GM21737 (cell line): ENCODE measurements around the gene ISLR2.
"Not testable (repeated sequence)": the region's sequence is repeated elsewhere in the genome, so short reads cannot be mapped to it uniquely, and the experiment has no call there.

Experiments
- ATAC-seq: cut with Tn5 transposase; IDR thresholded peaks from one replicate; pipeline ENCODE4 v1.9.1; 2021; ENCODE audit warnings: mild to moderate bottlenecking, moderate library complexity; ENCODE audit not compliant: unreplicated experiment

Gene ISLR2, protein sequence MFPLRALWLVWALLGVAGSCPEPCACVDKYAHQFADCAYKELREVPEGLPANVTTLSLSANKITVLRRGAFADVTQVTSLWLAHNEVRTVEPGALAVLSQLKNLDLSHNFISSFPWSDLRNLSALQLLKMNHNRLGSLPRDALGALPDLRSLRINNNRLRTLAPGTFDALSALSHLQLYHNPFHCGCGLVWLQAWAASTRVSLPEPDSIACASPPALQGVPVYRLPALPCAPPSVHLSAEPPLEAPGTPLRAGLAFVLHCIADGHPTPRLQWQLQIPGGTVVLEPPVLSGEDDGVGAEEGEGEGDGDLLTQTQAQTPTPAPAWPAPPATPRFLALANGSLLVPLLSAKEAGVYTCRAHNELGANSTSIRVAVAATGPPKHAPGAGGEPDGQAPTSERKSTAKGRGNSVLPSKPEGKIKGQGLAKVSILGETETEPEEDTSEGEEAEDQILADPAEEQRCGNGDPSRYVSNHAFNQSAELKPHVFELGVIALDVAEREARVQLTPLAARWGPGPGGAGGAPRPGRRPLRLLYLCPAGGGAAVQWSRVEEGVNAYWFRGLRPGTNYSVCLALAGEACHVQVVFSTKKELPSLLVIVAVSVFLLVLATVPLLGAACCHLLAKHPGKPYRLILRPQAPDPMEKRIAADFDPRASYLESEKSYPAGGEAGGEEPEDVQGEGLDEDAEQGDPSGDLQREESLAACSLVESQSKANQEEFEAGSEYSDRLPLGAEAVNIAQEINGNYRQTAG

DNA sequence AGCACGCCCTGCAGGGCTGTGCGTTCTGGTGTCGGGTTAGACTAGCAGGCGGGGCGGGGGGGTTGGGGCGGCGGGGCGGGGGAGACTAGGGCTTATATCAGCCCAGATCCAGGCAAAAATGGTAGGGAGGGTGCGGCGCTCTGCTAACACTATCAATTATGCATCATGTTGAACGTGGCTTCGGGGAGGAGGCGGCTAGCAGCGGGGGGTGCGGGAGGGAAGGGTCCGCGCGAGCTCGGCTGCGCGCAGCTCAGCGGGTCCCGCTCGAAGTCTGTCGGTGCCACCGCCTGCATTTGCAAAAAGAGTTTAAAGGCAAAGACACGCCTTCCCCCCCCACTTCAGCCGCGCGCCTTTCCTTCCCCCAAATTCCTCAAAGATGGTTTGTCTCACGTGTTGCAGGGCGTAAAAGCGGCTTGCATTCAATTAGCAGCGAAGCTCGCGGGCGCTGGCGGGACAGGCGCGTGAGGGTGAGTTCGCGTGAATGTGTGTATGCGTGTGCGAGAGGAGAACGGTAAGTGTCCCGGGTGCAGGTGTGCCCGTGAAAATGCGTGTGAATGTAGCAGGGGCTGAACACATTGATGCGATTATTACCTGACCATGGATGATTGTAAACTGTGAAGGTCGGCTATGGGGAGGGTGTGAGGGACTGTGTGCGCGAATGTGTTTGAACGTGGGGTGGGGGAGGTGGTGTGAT, at the start of gene ISLR2:
ISLR2 (plus strand) TSS at position 432 of the 694 bp plus-strand sequence. CDS start 2,169 bp downstream, outside the sequence.
- no peak for ATAC-seq

DNA sequence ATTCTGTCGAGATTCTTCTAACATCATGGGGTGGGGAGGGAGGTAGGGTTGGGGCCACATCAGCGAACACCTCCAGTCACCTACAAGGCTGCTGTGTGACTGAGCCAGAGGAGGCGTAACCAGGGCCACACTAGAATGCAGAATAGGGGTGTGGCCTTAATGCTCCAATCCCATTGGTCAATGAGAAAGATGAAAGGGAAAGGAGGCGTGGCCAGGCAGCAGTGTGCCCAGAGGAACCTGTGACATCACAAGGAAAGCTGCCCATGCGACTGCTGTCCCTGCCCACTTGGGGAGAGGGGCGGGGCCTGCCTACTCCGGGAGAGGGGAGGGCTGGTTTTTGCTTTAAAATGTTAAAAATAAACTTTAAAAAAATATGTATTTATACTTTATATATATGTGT, 47.9 kb upstream of the ISLR2 start, which contains the start of gene GOLGA6A:
GOLGA6A (minus strand) TSS at position 101 of the 400 bp plus-strand sequence; CDS start at position 60, 41 bp downstream.
- not testable (repeated sequence) for ATAC-seq

DNA sequence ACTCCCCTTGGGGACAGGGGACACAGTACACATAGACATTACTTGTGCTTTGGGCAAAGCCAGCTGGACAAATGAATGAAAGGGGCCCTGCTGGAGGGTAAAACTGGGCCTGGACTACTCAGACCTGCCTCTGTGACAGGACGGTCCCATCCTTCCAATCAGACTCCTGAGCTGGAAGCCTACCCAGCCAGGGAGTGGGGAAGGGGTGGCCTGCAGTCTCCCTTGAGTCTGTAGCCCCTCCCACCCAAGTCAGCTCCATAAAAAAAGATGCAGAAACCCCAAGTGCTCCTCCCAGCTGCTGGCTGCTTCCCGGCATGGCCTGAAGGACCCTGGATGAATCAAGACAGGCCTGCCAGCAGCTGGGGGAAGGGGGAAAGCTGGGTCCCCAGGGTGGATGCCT, 35.8 kb upstream of the ISLR2 start:
- ATAC-seq = not testable (repeated sequence)

DNA sequence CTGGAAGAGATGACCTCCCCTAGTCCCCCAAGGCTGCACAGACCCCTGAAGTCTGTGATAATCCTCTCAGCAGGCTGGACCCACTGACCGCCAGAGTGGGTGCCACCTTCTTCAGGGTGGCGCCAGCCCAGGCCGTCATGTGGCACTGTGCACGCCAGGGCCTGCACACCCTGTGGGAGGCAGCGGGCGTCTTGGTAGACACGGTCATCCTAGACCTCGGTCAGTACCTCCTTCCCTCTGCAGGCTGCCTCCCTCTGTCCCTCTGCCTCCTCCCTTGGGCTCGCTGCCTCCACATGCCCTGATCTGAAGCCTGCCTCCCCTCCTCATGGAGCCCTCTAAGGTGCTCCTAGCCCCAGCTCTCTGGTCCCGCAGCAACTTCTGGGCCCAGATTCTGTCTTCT, 34.8 kb upstream of the ISLR2 start:
- not testable (repeated sequence) for ATAC-seq

DNA sequence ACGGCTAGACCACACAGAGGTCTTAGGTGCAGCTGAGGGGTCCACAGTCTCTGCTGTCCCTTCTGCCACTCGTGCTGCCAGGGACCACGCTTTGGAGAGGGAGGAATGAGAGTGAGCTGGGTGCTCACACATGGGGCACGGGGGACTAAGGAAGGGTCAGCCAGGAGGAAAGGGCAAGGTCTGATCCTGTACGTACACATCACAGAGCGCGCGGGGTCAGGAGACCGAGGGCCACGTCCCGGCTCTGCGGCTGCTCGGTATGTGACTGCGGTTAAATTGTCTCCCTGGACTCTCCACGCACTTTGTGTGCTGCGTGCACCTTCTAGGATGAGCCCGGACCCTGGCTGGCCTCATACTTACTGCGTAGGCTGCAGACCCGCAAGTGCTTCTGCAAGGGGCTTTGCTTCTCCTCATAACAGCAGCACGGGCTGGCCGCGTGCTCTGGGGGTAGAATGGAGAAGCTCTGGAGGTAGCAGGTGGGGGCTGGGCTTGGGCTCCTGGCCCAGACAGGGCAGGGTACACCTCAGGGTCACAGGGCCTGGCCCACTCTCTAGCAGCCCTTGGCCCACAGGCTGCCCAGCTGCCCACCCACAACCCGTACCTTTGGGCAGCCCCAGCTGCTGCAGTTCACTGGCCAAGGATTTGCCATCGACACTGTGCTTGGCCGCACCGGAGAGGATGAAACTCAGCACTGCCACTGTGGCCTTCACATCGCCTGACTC, 33.5 kb upstream of the ISLR2 start:
- not testable (repeated sequence) for ATAC-seq

DNA sequence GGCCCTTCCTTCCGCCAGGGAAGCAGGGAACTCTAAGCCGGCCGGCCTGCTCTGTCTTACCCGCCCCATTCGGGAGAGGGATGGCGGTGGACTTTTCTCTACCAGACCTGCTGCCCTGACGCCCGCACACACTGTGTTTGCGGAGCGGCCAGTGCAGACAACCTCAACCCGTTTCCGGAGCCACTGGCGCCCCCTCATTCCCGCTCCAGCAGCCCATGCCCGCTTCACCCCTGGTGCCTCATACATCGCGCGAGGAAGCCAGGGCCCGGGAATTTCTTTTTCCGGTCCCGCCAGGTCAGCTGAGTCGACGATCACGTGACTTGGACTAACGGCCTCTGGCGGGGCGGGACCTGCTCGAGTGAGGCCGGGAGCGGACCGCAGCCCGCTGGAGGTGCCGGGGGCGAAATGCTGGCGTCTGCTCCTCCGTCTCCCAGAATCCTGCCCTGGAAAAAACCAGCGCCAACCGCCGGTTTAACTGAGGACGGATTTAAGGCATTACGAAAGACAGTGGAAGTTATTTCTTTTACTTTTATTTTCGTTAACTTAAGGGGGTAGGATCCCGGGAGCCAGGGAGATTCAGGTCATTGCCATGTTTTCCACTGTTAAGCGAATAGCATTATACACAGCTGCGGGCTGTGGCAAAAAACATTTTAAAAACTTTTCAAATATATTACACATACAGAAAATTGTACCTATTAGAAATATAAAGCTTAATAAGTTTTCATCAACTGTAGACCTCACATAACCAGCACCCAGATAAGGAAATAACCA, 30.2 kb upstream of the ISLR2 start:
- not testable (repeated sequence) for ATAC-seq

DNA sequence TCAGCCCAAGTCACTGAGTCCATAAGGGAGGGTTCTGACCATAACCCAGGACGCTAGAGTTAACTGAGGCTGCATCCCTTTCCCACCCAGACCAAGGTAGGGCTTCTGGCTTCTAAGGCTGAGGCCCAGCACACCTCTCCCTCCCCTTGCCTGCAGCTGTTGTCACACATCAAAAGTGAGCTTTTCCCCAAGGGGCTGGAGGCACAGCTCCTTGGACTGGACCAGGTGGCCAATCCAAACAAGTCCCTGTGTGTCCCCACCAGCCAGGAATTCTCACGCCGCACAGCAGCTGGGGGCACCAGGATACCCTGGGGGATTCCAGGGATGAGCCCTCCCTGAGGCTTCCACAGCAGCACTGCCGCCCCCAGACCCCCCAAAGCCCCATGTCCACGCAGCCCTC, 22.3 kb upstream of the ISLR2 start:
- no peak for ATAC-seq

DNA sequence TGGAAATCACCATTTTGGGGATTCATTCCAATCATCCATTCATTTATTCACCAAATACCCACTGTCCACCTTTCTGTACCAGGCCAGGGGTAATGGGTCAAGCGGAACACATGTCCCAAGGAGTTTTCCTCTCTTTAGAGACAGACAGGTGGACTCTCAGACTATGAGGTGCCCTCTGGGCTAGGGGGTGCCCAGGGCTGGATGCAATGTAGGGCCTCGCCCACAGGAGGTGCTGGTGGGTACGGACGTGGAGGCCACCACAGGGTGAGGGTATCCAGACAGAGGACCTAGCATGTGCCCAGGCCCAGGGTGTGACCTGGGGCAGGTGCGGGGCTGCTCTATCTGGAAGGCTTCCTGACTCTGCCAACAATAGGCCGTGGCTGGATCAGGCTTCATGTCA, 21.8 kb upstream of the ISLR2 start:
- not testable (repeated sequence) for ATAC-seq

DNA sequence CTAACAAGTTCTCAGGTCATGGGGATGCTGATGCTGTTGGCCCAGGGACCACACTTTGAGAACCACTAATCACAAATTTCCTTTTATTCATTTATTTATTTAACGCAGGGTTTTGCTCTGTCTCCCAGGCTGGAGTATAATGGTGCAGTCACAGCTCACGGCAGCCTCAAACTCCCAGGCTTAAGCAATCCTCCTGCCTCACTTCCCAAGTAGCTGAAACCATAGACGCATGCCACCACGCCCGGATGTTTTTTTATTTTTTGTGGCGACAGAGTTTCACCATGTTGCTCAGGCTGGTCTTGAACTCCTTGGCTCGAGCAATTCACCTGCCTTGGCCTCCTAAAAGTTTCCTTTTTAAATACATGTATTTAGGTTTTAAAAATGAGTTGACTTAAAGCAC, 20.7 kb upstream of the ISLR2 start:
- ATAC-seq = no peak

DNA sequence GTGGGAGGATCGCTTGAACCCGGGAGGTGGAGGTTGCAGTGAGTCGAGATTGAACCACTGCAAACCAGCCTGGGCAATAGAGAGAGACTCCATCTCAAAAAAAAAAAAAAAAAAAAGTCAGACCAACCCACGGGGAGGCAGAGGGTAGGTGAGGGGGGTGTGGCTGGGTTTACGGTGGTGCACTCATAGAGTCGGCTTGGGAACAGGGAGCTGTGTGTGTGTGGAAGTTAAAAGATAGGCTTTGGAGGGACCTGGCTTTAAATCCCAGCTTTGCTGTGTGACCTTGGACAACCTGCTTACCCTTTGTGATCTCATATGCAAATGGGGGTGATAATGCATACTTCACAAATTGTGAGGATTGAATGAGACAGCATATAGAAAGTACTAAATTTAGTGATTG, 10.0 kb upstream of the ISLR2 start:
- no peak for ATAC-seq

DNA sequence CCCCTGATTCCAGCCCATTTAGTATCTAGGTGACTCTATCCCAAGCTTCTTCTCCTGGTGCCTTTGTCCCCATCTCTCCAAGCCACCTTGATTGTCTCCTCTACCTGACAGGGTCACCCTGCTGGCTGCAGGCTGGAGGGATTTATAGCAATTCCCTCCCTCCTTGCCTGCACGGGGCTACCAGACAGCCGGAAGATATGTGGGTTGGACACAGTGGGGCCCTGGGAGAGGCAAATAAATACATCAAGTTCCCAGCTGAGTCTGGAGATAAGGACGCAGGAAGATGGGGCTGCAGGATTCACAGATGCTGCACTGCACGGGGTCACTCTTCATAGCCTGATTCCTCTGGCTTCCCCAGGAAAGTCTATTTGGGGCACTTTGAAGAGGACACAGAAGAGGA, 9.3 kb upstream of the ISLR2 start:
- ATAC-seq = no peak

DNA sequence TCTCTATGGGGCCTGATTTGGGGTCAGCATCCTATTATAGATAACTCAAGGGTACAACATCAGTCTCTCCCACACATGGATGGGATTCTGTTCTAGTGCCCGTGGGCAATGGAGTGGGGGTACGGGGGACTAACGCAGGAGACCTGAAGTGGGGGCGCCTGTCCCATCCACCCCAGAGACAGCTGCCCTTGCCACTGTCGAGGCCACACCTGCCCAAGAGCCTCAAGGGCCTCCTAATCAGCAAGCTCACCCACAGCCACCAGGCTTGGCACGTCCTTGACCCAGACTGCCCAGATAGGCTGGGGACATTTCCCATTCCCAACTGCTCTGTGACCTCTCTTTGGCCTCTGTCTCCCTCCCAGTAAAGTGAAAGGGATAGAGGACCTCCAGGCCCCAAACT, 8.5 kb upstream of the ISLR2 start:
- no peak for ATAC-seq

DNA sequence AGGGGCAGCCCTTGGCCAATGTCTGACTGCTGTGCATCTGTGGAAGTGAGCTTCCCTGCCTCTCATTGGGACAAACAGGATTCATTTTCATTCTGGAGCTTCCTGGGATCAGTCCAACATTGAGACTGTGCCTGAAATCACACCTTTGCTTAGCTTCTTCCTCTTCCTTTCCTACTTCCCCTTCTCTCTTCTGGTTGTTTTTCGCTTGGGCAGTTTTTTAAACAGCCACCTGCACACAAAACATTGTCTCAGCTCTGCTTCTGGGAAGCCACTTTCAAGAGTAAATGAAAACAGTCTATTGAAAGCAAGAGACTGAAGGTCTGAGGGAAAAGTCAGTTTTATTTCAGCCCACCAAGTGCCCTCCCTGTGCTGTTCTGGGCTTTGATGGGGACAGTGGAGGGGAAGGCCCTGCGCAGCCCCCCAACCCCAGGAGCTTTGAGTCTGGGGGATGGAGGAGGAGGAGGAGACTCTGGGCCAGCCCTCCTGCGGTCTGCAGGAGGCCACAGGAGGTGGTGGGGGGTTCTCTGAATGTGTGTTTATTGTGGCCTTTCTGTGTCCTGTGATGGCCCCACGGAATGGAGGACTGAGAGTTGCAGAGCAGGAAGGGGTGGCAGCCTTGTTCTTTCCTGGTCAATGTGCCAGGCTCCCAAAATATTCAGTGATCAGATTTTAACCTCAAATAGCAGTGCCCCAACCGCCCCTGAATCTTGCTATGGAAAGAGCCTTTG, 7.8 kb upstream of the ISLR2 start:
- ATAC-seq = no peak

DNA sequence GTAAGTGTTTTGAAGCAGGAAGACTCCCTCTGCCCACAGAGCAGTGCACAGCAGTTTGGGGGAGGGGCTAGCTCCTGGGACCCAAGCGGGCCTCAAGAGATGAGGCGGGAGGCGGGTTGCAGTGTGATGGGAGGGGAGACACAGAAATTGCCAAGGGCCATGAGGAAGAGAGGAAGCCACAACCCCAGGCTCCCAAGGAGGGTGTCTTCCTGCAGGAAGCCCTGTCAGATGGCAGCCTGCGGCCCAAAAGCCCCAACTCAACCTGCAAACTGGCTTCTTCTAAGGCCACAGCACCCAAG, 7.3 kb upstream of the ISLR2 start:
- no peak for ATAC-seq

DNA sequence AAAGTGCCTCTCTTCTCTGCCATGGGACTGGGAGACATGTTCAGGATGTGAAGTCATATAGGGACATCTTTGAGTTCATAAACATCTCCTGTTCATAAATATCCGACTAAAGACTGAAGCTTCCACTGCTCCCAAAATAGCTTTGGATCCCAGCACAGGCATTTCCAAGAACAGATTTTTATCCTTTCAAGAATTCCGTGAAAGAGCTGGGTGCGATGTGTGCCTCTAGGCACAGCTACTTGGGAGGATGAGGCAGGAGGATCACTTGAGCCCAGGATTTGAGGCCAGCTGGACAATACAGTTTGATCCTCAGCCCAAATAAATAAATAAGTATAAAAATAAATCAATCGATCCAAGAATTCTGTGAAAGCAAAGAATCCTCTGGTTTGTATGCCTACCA, 6.7 kb upstream of the ISLR2 start:
- no peak for ATAC-seq

DNA sequence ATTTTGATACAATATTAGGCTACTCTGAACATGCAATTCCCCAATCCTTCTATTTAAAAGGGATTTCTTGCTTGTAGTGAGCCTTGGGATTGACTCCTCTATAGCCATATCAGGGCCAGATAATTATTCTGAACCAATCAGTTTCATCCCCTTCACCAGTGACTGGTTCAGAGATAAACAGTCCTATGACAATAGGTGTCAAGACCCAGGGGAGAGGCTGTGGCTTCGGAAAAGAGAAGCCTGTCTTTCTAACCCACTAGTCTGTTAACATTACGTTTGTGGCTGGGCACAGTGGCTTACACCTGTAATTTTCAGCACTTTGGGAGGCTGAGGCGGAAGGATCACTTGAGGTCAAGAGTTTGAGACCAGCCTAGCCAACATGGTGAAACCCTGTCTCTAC, 6.2 kb upstream of the ISLR2 start:
- no peak for ATAC-seq

DNA sequence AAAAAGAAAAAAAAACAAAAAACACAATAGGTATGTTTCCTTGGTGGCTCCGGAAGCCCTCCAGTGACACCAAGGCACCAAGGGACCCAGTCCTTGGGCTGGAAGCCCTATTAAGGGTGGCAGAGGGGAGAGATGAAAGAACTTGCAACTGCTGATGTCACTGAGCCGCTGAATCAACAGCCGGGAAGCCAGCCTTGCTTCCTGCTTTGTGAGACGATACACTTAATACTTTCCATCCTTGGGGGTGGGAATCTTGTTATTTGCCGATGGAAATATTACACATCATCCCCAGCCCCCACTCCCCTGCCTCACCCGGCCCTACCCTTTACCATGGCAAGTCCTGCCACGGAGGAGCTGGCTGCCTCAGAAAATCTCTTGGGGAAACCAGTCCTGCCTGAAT, 5.6 kb upstream of the ISLR2 start:
- no peak for ATAC-seq

DNA sequence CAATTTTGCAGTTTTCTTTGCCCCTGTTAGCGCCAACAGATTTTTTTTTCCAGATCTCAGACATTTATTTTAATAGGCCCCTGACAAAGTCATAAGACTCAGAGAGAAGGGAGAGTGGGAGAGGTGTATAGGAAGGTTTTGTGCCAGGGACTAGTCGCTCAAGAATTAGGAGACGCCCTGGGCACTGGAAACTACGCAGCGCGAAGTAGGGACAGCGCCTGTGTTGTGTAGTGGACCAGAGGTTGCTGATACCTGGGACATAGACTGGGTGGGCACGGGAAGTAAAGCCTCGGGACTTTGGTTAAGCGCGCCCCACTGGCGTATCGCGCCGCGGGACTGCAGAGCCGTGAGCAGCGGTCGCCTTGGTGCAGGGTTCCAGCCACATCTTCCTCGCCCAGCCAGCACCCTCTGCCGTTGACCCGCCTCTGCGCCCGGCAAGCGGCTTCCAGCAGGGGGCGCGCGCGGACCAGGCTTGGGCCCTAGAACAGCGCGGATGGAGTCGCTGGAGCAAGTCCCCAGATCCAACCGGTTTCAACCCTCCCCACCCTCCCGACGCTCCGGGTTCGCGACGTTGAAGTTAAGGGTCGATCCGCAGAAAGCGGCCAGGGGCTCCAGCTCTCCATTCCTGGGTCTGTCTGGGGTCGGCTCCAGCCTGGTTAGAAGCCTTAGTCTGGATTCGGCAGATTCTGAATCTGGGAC, 3.0 kb upstream of the ISLR2 start:
- peak; percentile 54 for ATAC-seq
